VCaP (cell line): ENCODE measurements around the gene ZNF106.

Experiments used
- H3K27ac ChIP-seq: fragments of 450-650 bp; 2 replicates; pipeline ENCODE4 v1.5.1; 2017
- CTCF ChIP-seq: fragments of 450-650 bp; conservative IDR thresholded peaks from 2 replicates; pipeline ENCODE4 v1.5.1; 2017; ENCODE audit warnings: mild to moderate bottlenecking, moderate library complexity

ZNF106 gene

GRCh38 chr15:42474827-42475226, 16.1 kb downstream of the ZNF106 start:
- H3K27ac ChIP-seq = no peak overlapping the region
- no peak for TF ChIP-seq CTCF

DNA sequence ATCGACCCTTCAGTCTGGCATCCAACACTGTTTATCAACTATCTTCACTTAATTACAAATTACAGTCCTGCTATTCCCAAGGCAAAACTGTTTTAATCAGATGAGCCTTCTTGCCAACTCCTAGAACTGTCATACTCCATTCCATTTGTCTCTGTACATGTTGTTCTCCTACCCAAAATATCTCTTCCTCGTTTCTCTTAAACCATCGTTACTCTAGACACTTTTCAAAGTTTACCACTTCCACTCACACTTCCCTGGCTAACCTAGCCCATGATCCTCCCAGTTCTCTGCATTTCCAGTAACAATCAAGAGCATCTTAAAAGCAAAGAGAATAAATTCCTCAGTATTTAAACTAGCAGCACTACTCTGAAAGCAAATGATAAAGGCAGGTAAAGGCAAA, 19.9 kb downstream of the ZNF106 start:
- no peak for TF ChIP-seq CTCF
- no peak overlapping the region for H3K27ac ChIP-seq

DNA sequence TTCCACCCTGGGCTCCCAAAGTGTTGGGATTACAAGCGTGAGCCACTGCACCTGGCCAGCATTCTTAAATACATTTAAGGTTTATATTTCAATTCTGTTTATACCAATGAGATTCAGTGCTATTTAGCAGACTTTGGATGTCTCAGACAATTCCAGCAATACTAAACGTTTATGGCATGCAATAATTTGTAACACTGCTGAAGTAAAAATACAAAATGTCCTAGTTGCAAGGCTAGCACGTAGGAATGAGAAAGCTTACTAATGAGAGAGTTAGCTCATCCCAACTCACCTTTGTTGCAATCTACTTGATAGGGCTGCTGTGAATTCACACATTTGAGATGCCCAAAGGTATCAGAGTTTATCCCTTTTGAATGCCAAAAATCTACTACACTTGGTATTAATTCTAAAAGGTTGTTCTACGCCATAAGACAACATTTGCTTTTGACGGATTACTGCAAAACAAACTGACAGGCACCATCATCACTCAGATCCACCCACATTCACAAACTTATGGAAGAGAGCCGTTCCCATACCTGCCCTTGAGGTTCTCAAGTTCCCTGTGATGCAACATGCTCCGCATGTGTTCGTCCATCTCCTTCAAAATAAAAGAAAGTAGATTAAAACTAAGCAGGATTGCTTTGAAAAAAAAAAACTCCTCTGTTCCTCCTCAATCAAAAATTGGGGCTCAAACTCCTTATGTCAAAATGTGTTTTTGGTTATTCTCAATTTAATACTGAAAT, 25.3 kb downstream of the ZNF106 start:
- TF ChIP-seq CTCF = no peak
- no peak overlapping the region for H3K27ac ChIP-seq

DNA sequence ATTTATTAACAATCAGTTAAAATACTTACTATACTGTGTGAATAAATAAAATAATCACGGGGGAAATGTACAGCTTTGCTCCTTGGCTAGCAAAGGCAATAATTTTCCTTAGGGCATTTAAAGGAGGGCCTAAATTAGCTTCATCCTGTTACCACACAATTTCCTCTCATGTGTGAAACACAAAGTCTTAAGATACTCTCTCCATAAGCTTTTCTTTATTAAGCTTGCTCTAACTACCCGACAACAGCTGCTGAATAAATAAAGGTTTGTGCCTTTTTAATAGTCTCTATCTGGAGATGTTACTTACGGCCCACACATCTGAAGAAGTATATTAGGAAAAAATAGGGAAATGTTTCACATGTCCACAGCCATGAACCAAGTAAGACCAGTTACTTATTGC, 29.7 kb downstream of the ZNF106 start:
- peak overlapping the region; percentile 36; the same call in 1 of the 2 replicates for H3K27ac ChIP-seq
- no peak for TF ChIP-seq CTCF

- no peak for TF ChIP-seq CTCF
- H3K27ac ChIP-seq = no peak overlapping the region
Measured at GRCh38 chr15:42457445-42458442, 33.2 kb downstream of the ZNF106 start.

DNA sequence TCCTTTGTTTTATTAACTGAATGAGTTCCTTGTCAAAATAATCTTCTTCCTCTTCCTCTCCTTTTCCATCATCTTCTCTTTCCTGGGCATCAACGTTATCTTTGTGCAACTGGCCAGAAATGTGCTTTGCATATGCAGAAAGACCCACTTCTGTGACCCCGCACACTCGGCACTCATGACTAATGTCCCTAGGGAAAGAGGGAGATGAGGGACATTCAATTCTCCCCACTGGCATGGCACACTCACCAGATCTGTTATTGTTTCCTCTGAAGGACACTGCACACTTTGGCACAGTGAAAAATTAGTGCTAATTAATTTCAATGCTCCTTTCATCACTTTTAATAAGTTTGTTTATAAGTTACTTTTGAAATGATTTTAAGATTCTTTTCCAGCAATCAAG, 34.0 kb downstream of the ZNF106 start:
- TF ChIP-seq CTCF = no peak
- H3K27ac ChIP-seq = no peak overlapping the region

GRCh38 chr15:42456531-42456930, 34.4 kb downstream of the ZNF106 start:
- no peak overlapping the region for H3K27ac ChIP-seq
- no peak for TF ChIP-seq CTCF
